ENCODE measurements around the gene NCL. TPM values are rescaled to one million over a fixed set of nuclear protein-coding genes. Genes with fewer than 3 reads are reported as not detected.
"Not testable (repeated sequence)": the region's sequence is repeated elsewhere in the genome, so short reads cannot be mapped to it uniquely, and the experiment has no call there.

The NCL gene
- total and polyA plus RNA-seq, 2 donors from 2014 or later, result 191 to 382 TPM

DNA sequence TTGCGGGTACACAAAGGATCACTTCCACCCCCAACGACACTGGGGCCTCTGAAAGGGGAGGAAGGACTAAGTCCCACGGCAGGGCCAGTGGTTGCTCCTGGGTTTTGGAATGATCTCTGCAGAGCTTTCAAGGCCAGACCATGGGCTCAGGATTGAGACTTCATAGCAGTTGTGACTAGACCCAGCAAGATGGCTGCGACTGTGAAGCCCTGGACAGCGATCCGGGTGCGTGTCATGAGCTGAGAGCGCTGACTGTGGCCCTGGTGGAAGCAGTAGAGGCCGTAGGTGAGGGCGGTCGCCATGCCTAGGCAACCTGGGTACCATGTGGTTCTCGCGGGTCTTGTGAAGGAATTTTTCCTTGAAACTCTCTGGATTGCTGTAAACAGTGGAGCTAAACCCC, 27.3 kb downstream of the NCL start:
- H3K27me3 ChIP-seq (ENCODE audit: control insufficient read depth, insufficient read depth, low read length), result no peaks in the 10 kb centered on the region
- TF ChIP-seq CTCF (IDR thresholded peaks at IDR 0.05; ENCODE audit: borderline replicate concordance, extremely low read depth, insufficient read depth), result no peak
- H3K9ac ChIP-seq (ENCODE audit: low read length in 3 of 3), result no peak overlapping the region
- H3K4me3 ChIP-seq (ENCODE audit: low read length in 3 of 3), result no peak overlapping the region
- H3K4me1 ChIP-seq (ENCODE audit: control insufficient read depth in 2 of 3, insufficient read depth in 2 of 3, low read depth in 1 of 3, low read length in 3 of 3), result no peaks in the 10 kb centered on the region
- H3K27ac ChIP-seq (ENCODE audit: low read depth in 2 of 2, low read length in 2 of 2), result no peak overlapping the region
- DNase-seq (peak in 1 of 5 donors; percentile 41), FAIRE-seq (no peak)
- no peaks in the 10 kb centered on the region for H3K9me3 ChIP-seq (ENCODE audit: control insufficient read depth in 2 of 3, insufficient read depth in 1 of 3, low read length in 3 of 3)
- intact Hi-C loops (cut with DNase I), result no loop called here
- no peaks in the 10 kb centered on the region for H3K36me3 ChIP-seq (ENCODE audit: control insufficient read depth in 2 of 3, insufficient read depth in 3 of 3, low read length in 3 of 3)

DNA sequence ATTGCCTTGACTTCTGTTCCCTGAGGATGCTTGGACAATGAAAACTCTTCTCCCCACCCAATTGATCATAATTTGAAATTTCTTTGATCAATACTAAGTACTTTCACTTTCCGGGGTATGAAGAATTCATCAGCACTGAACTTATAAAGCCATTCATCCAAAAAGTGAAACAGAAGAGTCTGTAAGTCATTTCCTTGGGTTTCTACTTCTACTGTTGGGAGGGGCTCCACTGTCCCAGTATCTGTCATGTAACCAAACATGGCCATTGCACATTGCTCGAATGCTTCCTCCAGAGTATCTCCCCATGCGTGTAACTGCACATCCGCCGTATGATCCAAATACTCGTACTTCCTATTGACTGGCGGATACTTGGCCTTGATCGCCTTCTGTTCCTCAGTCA, 30.3 kb downstream of the NCL start:
- FAIRE-seq (no peak), DNase-seq (no peak)
- H3K27me3 ChIP-seq (ENCODE audit: control insufficient read depth, insufficient read depth, low read length), result no peaks in the 10 kb centered on the region
- H3K9me3 ChIP-seq (ENCODE audit: control insufficient read depth in 2 of 3, insufficient read depth in 1 of 3, low read length in 3 of 3), result no peaks in the 10 kb centered on the region
- H3K27ac ChIP-seq (ENCODE audit: low read depth in 2 of 2, low read length in 2 of 2), result no peak overlapping the region
- no peak overlapping the region for H3K4me3 ChIP-seq (ENCODE audit: low read length in 3 of 3)
- no peak overlapping the region for H3K9ac ChIP-seq (ENCODE audit: low read length in 3 of 3)
- intact Hi-C loops (cut with DNase I), result no loop called here
- H3K4me1 ChIP-seq (ENCODE audit: control insufficient read depth in 2 of 3, insufficient read depth in 2 of 3, low read depth in 1 of 3, low read length in 3 of 3), result no peaks in the 10 kb centered on the region
- TF ChIP-seq CTCF (IDR thresholded peaks at IDR 0.05; ENCODE audit: borderline replicate concordance, extremely low read depth, insufficient read depth), result no peak
- no peaks in the 10 kb centered on the region for H3K36me3 ChIP-seq (ENCODE audit: control insufficient read depth in 2 of 3, insufficient read depth in 3 of 3, low read length in 3 of 3)

DNA sequence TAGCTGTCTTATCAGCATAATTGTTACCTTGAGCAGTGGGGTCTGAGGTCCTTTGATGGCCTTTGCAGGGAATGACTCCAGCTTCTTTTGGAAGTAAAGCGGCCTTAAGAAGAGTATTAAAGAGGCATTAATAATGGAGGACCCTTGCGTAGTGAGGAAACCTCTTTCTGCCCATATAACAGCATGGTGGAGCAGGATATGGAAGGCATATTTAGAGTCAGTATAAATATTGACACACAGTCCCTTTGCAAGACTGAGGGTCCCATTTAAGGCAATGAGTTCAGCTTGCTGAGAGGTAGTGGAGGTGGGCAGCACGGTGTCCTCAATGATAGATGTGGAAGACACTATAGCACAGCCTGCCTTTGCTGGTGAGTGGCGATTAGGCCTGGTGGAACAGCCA, 32.7 kb downstream of the NCL start:
- Histone ChIP-seq H3K4me1 (ENCODE audit: control insufficient read depth in 2 of 3, insufficient read depth in 2 of 3, low read depth in 1 of 3, low read length in 3 of 3) (no peaks in the 10 kb centered on the region), H3K9me3 (ENCODE audit: control insufficient read depth in 2 of 3, insufficient read depth in 1 of 3, low read length in 3 of 3) (no peaks in the 10 kb centered on the region), H3K9ac (ENCODE audit: low read length in 3 of 3) (no peak overlapping the region), H3K4me3 (ENCODE audit: low read length in 3 of 3) (no peak overlapping the region), H3K36me3 (ENCODE audit: control insufficient read depth in 2 of 3, insufficient read depth in 3 of 3, low read length in 3 of 3) (no peaks in the 10 kb centered on the region), H3K27ac (ENCODE audit: low read depth in 2 of 2, low read length in 2 of 2) (no peak overlapping the region), H3K27me3 (ENCODE audit: control insufficient read depth, insufficient read depth, low read length) (no peaks in the 10 kb centered on the region)
- TF ChIP-seq CTCF (IDR thresholded peaks at IDR 0.05; ENCODE audit: borderline replicate concordance, extremely low read depth, insufficient read depth), result no peak
- FAIRE-seq (no peak), DNase-seq (no peak)
- intact Hi-C loops (cut with DNase I), result no loop called here

DNA sequence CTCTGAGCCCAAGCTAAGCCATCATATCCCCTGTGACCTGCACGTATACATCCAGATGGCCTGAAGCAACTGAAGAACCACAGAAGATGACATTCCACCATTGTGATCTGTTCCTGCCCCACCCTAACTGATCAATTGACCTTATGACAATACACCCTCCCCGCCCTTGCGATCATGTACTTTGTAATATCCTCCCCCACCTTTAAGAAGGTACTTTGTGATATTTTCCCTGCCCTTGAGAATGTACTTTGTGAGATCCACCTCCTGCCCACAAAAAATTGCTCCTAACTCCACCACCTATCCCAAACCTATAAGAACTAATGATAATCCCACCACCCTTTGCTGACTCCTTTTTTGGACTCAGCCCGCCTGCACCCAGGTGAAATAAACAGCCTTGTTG, 33.8 kb downstream of the NCL start:
- DNase-seq; H3K9me3 ChIP-seq (ENCODE audit: control insufficient read depth in 2 of 3, insufficient read depth in 1 of 3, low read length in 3 of 3); FAIRE-seq; H3K36me3 ChIP-seq (ENCODE audit: control insufficient read depth in 2 of 3, insufficient read depth in 3 of 3, low read length in 3 of 3); H3K27ac ChIP-seq (ENCODE audit: low read depth in 2 of 2, low read length in 2 of 2); intact Hi-C loops (cut with DNase I); H3K9ac ChIP-seq (ENCODE audit: low read length in 3 of 3); H3K4me1 ChIP-seq (ENCODE audit: control insufficient read depth in 2 of 3, insufficient read depth in 2 of 3, low read depth in 1 of 3, low read length in 3 of 3); H3K27me3 ChIP-seq (ENCODE audit: control insufficient read depth, insufficient read depth, low read length); H3K4me3 ChIP-seq (ENCODE audit: low read length in 3 of 3): not testable (repeated sequence)
